ENCODE data around the gene EFCAB5.
"Not testable (repeated sequence)": the region's sequence is repeated elsewhere in the genome, so short reads cannot be mapped to it uniquely, and the experiment has no call there.

EFCAB5 gene

DNA sequence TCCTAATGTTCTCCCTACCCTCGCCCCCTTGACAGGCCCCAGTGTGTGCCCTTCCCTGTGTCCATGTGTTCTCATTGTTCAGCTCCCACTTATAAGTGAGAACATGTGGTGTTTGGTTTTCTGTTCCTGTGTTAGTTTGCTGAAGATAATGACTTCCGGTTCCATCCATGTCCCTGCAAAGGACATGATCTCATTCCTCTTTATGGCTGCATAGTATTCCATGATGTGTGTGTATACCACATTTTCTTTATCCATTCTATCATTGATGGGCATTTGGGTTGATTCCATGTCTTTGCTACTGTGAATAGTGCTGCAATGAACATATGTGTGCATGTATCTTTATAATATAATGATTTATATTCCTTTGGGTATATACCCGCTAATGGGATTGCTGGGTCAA is 146.0 kb downstream of the EFCAB5 start:
- not testable (repeated sequence) for FAIRE-seq; DNase-seq (ENCODE audit: extremely low spot score, insufficient read length, low read depth)

GRCh38 chr17:30091121-30091670 is 149.8 kb downstream of the EFCAB5 start:
- DNase-seq (ENCODE audit: extremely low spot score, insufficient read length, low read depth) (no peak), FAIRE-seq (no peak)

GRCh38 chr17:30091771-30092170 is 150.3 kb downstream of the EFCAB5 start:
- no peak for FAIRE-seq
- no peak for DNase-seq (ENCODE audit: extremely low spot score, insufficient read length, low read depth)

DNA sequence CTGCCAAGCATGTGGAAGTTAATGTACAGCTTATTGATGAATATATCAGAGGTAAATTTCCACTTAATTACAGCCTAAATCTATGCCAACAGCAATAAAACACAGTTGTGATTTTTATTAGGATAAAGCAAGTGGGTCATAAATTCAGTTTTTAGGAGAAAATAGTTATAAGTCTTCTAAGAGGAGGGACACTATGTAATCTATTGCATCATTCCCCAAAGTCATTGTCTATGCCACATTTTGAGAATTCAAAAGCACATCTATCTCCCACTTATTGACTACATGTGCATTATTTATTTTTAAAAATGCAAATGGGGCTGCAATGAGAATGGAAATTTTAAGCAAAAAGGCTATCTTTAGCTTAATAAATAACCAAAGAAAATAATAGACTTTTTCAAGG is 151.5 kb downstream of the EFCAB5 start:
- DNase-seq (ENCODE audit: extremely low spot score, insufficient read length, low read depth): no peak
- no peak for FAIRE-seq

DNA sequence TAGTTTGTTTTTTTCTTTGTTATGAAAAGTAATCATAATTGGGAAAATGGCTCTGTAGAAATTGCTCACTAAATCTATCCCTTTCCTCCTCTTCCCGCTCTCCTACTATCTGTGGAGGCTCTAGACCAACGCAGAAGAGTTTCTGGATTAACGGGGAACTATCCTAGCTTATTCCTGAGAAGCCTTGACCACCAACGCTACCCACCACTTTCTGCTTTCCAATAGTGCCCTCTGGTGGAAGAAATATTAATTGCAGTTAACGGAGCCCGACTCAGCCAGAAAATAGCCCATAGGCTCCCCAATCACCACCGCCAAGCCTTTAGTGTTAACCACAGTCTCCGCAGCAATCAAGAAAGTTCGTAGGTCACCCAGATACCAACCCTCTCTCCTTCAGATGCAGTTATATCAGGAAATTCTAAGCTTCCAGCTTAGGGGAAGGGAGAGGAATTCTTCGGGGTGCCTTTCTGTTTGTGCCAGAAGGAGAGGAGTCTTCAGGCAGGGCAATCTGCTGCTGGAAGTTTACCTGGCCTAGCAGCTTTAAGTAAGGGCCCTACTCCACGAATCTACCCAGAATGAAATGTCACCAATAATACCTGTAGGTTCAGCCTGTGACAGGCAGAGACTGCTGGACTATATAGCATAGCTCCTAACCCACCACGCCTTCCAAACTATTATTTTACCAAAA is 152.2 kb downstream of the EFCAB5 start:
- FAIRE-seq (peak; percentile 84), DNase-seq (ENCODE audit: extremely low spot score, insufficient read length, low read depth) (peak; percentile 51)

DNA sequence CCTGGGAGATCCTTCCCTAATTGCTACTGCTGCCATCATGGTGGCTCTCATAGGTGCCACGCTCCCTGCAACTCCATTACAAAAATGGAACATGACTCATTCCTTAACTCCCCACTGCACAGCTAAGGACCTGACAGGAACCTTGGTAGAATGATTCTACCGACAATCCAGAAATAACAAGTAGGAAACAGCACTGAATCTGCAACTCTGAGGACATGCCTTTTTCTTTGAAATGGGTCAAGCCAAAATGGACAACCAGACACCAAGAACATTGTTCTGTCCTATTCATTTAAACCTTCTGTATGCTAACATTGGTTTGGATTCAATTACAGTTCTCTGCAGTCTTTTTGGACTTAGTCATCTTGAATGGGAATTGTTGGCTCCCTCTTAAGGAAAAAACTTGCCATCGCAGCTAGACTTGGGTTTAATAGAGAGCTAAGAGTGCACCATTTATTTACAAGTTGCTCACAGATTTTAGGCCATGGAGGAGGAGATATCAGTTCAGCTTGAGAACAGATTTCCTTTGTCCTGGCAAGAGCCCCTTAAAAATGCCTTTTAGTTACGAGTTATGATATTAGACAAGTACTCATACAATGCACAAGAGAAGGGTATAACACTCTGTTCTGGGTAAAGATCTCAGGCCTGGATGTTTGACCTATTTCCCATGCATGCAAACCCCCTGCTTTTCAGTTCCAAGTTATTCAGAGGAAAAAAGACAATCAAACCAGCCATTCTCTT is 154.2 kb downstream of the EFCAB5 start:
- DNase-seq (ENCODE audit: extremely low spot score, insufficient read length, low read depth) (peak; percentile 4), FAIRE-seq (peak; percentile 77)

DNA sequence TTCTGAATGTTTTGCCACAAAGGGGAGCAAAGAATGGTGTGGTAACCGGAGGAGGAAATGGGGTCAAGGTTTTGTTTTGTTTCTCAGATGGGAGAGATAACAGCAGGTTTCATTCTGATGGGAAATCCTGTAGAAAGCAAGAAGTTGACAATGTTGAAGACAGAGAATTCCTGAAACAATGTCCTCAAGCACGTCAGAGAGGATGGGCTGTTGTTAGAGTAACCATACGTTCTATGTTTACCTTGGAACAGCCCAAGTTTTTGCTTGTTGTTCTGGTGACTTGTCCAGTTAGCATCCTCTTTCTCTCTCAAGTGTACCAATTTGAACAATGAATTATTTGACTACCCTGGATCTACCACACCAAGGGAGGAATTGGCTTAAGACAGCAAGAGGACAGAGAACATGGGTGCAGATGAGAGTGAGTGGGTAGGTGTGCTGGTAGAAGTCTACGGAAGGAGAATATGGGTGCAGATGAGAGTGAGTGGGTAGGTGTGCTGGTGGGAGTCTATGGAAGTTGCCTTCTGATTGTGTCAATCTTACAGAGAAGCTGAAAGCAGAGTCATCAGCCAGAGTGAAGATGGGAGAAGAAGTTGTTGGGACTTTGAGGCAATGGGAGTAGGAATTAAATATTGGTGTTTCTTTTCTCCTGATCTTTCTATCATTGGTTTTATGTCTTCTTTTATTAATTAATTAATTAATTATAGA is 160.4 kb downstream of the EFCAB5 start:
- FAIRE-seq: no peak
- no peak for DNase-seq (ENCODE audit: extremely low spot score, insufficient read length, low read depth)

GRCh38 chr17:30103921-30104320 is 162.5 kb downstream of the EFCAB5 start:
- FAIRE-seq: no peak
- DNase-seq (ENCODE audit: extremely low spot score, insufficient read length, low read depth): no peak

GRCh38 chr17:30104575-30105339 is 163.3 kb downstream of the EFCAB5 start:
- peak; percentile 56 for DNase-seq (ENCODE audit: extremely low spot score, insufficient read length, low read depth)
- peak; percentile 93 for FAIRE-seq

GRCh38 chr17:30112794-30113193 is 171.4 kb downstream of the EFCAB5 start:
- FAIRE-seq (no peak), DNase-seq (ENCODE audit: extremely low spot score, insufficient read length, low read depth) (no peak)

GRCh38 chr17:30113213-30113612 is 171.8 kb downstream of the EFCAB5 start:
- no peak for FAIRE-seq
- no peak for DNase-seq (ENCODE audit: extremely low spot score, insufficient read length, low read depth)

GRCh38 chr17:30116345-30116660 is 174.9 kb downstream of the EFCAB5 start:
- FAIRE-seq (no peak), DNase-seq (ENCODE audit: extremely low spot score, insufficient read length, low read depth) (no peak)

GRCh38 chr17:30116661-30117551 is 175.5 kb downstream of the EFCAB5 start, which contains the start of gene NSRP1:
Gene NSRP1, plus strand, starts transcription at chr17:30116816. Its CDS starts 28 bp downstream, at chr17:30116844.
- DNase-seq (ENCODE audit: extremely low spot score, insufficient read length, low read depth) (peak; percentile 90), FAIRE-seq (peak; percentile 98)

- no peak for DNase-seq (ENCODE audit: extremely low spot score, insufficient read length, low read depth)
- FAIRE-seq: no peak
Measured at GRCh38 chr17:30117675-30118081, 176.2 kb downstream of the EFCAB5 start.

- not testable (repeated sequence) for FAIRE-seq; DNase-seq (ENCODE audit: extremely low spot score, insufficient read length, low read depth)
Measured at GRCh38 chr17:30118635-30119034, 177.2 kb downstream of the EFCAB5 start.

DNA sequence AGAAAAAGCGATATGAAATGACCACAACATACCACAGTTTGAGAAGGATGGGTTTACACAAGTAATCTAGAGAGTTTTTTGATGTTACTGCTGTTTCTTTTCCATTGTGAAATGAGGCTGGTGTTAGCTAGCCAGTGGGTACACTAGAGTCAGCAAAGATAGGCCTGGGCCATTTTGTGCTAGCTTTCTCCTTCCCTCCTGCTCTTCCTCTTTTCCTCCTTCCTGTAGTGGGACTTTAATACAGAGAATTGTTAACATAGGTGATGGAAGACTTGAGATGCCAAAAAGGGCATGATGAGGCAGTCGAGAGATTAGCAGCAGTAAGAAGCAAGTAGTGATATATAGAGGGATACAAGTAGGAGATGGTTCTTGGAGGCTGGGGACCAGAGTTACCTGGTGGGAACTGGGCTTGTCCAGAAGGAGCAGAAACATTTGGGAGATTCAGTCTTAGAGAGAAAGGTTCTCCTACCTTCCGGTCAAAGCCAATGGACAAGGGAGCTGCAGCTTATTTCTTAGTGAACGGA is 182.9 kb downstream of the EFCAB5 start:
- FAIRE-seq (no peak), DNase-seq (ENCODE audit: extremely low spot score, insufficient read length, low read depth) (no peak)

- no peak for DNase-seq (ENCODE audit: extremely low spot score, insufficient read length, low read depth)
- peak; percentile 5 for FAIRE-seq
Measured at GRCh38 chr17:30130121-30130520, 188.7 kb downstream of the EFCAB5 start.

DNA sequence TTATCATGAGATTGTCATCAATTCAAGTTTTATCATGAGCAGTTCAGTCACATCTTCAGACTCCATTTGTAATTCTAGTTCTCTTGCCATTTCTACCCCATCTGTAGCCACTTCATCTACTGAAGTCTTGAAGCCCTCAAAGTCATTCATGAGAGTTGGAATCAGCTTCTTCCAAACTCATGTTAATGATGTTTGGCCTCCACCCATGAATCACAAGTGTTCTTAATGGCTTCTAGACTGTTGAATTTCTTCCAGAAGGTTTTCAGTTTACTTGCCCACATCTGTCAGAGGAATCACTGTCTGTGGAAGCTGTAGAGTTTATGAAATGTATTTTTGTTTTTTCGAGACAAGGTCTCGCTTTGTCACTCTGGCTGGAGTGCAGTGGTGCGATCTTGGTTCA is 191.2 kb downstream of the EFCAB5 start:
- no peak for DNase-seq (ENCODE audit: extremely low spot score, insufficient read length, low read depth)
- peak; percentile 42 for FAIRE-seq

- FAIRE-seq (no peak), DNase-seq (ENCODE audit: extremely low spot score, insufficient read length, low read depth) (no peak)
Measured at GRCh38 chr17:30133197-30133596, 191.8 kb downstream of the EFCAB5 start.
